ENCODE measurements around the gene TMEM50B.
A peak's percentile ranks its signal among the peaks of the same experiment; 100 is the strongest.
"Not testable (repeated sequence)": the region's sequence is repeated elsewhere in the genome, so short reads cannot be mapped to it uniquely, and the experiment has no call there.

The TMEM50B gene

DNA sequence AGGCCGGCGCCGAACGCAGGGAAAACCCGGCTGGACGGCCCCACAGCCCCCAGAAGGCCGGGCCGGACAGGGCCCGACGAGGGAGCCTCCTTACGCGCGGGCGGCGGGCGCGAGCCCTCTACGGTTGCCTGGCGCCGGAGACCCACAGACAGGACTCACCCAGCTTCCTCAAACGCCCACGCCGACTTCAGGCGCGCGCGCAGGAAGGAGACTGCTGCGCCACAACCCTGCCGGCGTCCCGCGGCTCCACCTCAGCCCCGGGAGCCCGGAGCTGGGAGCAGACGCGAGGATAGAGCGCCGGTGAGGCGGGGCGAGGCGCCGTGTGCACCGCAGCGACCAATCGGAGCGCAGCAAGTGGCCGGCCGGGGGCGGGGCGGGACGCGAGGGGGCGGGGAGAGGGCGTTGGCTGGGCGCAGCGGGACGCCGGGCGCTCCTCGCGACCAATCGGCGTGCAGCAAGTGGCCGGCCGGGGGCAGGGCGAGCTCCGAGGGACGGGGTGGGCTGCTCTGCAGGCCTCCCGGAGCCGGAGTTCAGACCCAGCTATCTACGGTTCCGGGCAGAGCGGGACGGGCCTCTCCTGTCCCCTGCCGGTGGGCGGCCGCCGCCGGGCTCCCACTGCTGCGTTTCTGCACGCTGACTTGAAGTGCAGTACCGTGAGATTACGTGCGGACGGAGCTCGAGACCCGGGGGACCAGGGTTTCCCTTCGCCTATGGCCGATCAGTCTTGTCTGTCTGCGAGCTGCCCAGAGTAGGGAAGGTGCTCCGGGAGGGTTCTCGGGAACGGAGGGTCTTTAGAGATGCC lies at the start of gene TMEM50B:
TMEM50B (minus strand) TSS at position 296 of the 802 bp plus-strand sequence. CDS start 11,089 bp downstream, outside the sequence.
- peak; percentile 99 for DNase-seq

DNA sequence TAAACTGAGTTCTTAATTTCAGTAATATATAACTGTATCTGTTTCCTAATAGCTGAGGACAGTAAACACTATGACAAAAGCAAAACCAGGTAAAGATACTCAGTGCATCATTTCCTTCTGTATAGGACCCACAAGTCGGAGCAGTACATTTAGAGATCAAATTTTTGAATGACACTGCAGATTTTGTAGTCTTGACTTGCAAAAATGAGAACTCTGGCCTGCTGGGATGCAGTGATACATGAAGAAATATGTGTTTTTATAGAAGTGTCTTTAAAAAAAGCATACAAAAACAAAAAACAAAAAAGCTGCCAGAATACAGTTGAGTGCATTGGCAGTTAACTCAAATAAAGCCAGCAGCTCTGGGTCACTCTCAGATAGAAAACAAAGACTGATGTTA lies 43.2 kb upstream of the TMEM50B start:
- DNase-seq = no peak

DNA sequence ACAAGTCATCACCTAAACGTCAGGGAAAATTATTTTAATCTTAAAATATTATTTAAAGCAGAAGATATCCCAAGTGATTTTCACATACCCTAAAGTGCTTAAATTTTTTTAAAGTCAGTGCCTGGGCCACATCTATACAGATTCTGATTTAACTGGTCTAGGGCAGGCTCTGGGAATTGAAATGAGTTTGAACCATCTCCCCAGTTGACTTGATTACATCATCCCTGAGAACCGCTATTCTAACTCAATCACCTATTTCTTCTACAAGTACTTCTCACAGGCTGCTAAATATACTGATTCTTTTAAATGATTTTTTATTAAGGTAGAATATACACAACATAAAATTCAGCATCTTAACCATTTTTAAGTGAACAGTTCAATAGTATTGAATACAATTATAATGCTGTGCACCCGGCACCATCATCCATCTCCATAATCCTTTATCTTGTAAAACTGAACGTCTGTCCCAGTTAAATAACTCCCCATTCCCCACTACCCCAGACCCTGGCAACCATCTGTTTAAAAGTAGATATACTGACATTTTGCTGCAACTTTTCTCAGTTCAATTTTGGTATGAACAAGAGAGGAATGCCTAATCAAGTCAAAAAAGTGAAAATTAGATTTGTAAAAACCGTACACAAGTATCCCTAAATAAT lies 42.7 kb upstream of the TMEM50B start:
- DNase-seq = no peak

DNA sequence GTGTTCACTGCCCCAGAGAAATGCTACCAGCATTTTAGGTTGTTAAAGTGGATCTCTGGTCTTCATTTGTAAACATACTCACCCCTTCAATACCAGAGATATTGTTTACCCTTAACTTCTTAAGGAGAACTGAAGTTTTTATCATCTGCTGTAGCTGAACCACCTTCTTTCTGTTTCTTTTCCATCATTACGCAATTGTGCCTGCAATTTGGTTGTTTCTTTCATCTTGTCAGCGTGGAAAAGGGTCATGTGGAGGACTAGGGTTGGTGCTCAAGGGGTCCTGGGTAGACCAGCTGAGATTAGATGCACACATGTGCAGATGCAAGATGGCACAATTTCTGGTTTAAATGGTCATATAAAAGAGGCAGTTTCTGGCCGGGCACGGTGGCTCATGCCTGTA lies 39.1 kb upstream of the TMEM50B start:
- DNase-seq = no peak

DNA sequence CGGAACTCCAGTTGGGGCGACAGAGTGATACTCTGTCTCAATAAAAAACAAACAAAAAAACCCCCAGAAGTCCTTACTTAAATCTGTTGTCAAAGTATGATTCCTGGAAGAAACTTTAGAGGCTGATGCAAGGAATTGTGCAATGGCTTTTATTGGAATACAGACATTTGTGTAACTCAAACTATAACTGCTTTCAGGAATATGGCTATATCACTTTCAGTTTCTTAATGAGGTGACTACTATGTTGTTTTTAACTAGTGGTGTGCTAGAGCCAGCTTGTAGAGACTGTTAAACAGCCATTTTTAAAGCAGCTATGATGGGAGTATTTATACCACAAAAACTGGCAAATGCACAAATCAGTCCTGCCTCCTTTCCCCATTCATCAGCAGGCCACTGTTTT lies 34.5 kb upstream of the TMEM50B start:
- no peak for DNase-seq

DNA sequence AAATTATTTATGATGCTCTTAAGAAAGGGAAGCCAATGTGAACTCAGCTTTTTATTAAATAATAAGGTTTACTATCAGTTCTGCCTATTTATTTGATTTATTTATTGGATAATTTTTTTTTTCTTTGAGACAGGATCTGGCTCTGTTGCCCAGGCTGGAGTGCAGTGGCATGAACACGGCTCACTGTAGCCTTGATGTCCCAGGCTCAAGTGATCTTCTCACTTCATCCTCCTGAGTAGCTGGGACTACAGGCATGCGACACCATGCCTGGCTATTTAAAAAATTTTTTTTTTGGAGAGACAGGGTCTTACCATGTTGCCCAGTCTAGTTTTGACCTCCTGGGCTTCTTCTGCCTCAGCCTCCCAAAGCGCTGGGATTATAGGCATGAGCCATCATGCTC lies 32.7 kb upstream of the TMEM50B start:
- no peak for DNase-seq

DNA sequence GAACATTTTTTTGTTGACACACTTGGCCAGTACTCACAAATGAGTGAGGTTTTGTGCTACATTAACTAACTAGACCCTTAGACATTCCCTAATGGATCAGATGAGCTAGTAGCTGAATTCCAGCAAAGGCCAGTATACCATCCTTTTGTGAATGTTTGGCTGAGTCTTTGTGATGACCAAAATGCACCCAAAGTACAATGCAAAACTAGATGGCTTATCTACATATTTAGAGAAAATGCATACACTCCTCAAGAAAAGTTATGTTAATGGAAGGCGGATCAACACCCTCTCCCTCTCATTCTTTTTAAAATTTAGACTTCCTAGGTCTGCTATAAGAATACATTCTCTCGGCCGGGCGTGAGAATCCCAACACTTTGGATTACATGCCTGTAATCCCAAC lies 31.9 kb upstream of the TMEM50B start:
- DNase-seq = no peak

DNA sequence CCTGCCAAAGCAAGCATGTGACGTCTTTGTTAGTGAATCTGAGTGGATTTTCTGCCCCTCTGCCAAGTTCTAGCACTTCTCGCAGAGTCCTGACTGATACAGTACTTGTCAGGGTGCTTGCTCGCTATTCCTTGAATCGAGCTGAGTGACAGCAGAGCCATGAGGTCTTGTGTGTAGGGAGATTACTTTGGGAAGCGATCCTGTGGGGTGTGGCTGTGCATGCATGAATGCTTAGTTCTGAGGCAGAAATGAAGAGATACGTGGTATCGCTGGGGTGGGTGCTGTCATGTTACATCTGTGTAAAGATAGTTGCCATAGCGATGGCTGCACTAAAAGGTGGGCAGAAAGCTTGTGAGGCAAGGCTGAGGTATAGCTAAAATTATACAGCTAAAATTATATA lies 31.1 kb upstream of the TMEM50B start:
- no peak for DNase-seq

DNA sequence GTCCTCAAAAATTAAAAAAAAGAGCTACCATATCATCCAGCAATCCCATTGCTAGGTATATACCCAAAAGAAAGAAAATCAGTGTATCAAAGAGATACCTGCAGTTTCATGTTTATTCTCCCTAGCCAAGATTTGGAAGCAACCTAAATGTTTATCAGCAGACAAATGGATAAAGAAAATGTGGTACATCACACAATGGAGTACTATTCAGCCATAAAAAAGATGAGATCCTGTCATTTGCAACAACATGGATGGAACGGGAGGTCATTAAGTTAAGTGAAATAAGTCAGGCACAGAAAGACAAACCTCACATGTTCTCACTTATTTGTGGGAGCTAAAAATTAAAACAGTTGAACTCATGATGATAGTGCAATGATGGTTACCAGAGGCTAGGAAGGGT lies 27.2 kb upstream of the TMEM50B start:
- DNase-seq = not testable (repeated sequence)

DNA sequence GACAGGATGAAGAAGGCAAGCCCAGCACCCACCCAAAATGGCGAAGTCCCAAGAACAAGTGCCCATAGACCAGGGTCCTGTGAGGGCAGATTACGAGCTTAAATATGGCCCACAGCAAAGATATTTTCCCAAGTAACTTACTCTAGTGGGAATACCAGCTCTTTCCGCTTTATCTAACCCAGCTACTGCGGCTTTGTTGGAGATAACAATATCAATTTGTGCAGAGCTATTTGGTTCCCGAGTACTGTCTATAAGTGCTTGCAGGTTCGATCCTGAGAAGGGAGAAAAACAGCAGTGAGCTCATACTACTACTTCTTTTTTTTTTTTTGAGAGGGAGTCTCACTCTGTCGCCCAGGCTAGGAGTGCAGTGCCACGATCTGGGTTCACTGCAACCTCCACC lies 26.1 kb upstream of the TMEM50B start:
- no peak for DNase-seq

DNA sequence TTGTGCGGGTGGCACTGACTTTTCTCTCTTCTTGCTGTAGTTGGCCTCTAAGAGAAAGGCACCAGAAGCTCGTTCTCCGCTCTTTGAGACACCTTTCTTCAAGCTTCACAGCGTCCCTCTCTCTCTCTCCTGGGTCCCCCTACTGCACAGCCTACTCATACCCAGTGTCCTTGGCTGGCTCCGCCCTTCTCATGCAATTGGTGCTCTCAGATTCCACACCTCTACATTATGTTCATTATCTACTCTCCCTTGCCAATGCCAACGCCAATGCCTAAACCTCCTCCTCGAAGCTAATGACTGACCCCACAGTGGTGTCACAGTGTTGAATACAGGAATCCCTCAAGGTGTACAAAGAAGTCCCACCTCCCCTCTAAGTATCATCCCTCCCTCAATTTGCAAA lies 16.6 kb upstream of the TMEM50B start:
- DNase-seq = no peak

DNA sequence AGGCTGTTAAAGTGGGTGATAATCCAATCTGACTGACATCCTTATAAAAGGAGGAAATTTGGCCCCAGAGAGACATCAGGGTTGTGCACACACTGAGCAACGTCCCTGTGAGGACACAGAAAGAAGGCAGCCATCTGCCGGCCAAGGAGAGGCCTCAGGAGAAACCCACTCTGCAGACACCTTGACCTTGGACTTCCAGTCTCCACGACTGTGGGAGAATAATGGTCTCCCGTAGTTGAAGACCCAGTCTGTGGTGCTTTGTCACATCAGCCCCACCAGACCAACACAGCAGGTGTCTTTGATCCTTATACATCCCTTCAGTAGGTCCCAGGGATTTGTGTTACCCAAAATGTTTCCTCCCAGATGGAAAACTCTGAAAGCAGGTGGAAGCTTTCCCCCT lies 16.0 kb upstream of the TMEM50B start:
- DNase-seq = no peak

DNA sequence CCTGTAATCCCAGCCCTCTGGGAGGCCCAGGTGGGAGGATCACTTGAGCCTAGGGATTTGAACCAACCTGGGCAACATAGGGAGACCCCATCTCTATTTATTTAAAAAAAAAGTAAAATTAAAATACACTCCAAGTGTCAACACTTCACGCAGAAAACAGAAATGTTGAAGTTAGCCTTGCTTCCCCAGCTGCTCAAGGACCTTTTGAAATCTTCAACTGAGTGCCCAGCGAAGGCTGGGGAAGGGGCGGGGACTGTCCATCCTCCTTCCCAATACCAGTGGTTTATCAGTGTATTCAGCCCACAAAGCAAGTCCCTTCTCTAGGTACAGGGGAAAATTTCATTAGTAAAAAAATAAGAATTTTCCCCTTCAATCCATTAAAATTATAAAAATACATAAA lies 14.0 kb upstream of the TMEM50B start:
- DNase-seq = no peak

DNA sequence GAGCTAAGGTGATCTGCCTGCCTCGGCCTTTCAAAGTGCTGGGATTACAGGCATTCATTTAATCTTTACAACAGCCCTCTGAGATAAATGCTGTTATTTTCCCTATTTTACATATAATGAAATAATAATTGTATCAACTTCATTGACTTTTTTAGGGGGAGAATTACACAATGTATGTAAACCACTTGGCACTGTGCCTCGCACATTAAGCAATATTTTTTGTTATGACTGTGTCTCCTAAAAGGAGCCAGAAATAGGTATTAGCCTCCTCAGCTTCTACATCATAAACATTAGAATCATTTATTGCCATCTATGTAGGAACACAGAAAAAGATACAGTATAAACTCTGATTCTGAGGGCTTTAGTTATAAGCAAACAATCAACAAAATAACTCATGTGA lies 12.8 kb upstream of the TMEM50B start:
- DNase-seq = no peak

DNA sequence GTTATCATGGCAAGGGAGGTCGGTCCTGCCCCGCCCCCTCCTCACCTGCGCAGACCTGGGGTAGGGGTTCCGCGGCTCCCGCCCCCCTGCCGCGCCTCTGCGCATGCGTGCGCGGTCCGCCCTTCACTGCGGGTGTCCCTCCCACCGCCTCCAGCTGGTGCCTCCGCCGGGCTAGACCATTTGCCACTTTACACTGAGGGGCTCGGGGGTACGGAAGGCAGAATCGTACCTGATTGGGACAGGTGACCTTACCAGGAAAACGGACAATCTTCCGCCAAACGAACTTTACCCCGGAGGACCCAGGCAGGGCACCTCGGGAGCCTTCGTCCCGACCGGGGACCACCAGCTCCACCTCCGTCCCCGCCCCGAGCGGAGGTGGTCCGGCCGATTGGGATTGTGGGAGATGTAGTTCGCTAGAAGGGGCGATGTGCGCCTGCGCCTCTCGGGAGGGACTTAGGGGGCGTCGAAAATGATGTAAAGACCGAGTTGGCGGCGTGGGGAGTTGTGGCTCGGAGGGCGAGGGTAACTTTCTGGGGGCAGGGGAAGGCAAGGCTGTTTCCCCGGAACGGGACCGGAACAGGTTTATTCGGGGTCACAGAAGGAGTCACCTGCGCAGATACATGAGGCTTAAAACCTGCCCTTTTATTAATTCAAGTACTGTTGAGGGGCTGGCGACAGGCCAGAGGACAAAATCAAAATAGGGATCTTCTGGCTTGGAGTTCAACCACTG lies 11.8 kb upstream of the TMEM50B start, which contains the start of gene DNAJC28:
DNAJC28 (minus strand) TSS at position 344 of the 730 bp plus-strand sequence. CDS start 2,323 bp downstream, outside the sequence.
- DNase-seq = peak; percentile 94

DNA sequence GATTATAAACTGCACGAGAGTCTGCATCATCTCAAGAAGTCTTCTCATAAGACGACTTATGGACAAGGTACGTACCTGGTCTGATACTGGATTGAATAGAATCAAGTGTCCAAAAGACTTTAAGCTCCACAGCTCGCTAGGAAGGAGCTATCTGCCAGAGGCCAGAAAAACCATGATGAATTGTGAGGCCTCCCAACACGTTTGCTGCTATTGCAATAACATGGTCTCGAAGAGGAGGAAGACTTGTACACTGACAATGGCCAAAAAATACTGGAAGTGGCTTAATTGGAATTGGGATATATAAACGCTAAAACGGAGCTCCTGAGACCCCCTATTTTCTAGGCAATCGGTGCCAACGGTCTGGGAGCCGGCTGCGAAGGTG lies 11.2 kb upstream of the TMEM50B start:
- DNase-seq = no peak

DNA sequence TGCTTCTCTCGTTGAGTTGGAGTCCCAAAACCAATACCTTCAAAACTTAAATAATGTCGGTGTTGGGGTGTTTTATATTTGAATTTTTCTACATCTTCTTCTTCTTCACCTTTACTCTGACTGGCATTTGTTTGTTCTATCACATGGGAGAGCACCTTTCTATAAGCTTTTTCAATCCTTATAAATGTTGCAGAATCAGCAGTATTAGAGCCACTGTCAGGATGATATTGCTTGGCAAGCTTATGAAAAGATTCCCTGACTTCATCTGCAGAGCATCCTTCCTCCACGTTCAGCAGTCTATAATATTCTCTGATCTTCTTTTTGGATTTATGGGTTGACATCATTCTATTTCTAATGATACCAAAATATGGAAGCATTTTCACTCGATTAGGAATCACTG lies 9.2 kb upstream of the TMEM50B start:
- no peak for DNase-seq

DNA sequence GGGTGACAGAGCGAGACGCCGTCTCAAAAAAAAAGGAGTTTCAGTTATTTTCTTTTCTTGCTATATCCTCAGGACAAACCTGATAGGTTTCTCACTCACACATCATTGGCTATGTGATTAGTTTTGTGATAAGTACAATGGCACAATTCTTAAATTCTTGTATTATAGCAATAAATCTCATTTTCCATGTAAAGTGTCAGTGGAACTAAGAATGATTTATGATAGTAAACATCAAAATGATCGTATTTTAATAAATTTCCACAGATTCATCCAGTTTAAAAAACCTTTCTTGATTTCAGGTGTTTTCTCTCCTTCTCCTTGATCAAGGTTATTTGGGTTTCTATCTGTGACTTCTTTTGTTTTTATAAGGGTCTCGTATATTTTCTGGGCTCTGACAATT lies 8.2 kb upstream of the TMEM50B start:
- no peak for DNase-seq

DNA sequence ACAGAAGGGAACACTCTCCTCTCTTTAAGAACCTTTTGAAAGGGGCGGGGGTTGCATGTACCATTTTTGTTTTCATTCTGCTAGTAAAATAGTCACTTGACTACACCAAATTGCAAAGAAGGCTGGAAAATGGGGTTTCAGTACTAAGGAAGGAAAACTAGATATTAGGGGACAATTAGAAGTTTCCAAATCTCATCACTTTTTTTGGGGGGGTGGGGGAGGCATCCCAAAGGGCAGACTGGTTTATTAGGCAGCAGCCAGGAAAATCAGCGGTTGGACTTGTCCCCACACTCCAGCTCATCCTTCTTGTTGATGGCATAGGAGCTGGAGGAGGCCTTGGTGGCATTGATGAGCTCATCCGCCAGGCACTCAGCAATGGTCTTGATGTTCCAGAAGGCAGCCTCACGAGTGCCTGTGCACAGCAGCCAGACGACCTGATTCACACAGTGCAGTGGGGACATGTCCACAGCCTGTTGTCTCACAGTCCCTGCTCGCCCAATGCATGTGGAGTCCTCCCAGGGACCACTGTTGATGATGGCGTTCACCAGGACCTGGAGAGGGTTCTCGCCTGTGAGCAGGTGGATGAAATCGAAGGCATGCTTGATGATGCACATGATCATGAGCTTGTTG lies 1.7 kb upstream of the TMEM50B start:
- DNase-seq = no peak

DNA sequence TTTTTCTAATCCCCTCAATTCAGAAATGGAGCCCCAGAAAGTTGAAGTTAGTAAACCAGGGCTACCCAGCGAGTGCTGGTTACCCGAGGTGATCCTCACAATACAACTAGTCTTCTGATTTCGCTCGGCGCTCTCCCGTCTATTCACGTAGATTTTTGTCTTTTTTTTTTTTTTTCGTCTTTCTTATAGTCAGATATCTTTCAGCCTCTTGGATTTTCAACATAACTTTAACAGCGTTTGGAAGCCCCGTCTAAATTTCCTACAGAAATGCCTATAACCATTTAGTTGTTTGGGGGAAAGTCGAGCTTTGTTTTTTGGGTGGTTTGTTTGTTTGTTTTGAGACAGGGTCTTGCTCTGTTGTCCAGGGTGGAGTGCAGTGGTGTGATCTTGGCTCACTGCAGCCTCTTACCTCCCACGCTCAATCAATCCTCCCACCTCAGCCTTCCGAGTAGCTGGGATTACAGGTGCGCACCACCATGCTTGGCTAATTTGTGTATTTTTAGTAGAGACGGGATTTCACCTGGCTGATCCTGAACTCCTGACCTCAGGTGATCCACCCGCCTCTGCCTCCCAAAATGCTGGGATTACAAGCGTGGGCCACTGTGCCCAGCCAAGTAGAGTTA lies 818 bp upstream of the TMEM50B start:
- no peak for DNase-seq

DNA sequence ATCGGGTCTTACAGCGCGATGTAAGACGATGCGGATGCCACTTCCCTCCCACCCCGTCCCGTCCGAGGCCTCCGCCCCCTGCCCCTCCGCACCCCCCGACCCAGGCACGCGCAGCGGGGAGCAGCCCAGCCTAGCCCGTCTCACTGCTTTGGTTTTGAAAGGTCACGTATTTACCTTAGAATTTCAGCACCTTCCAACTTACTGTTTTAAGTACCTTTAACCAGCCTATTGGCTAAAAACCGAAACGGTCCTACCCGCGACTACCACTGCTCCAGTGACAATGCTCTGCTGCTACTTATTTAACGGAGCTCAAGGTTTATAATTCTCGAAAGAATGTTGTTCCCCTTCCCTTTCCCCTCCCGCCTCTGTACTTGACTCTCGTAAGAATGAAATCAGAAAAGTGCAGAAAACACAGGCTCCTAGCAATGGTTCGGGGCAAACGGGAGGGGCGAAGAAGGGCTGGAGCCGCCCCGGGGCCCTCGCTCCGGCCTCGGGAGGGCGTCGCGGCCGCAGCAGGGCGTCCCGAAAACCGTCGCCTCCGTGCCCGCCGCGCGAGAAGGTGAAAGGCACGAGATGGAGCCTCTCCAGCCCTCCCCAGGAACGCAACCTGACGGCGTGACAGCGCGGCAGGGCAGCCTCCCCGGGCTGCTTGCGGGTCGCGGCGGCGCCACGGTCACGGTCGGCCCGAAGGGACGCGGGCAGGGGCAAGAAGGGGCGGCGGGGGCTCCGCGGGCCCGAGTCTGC lies 667 bp downstream of the TMEM50B start:
- DNase-seq = no peak

DNA sequence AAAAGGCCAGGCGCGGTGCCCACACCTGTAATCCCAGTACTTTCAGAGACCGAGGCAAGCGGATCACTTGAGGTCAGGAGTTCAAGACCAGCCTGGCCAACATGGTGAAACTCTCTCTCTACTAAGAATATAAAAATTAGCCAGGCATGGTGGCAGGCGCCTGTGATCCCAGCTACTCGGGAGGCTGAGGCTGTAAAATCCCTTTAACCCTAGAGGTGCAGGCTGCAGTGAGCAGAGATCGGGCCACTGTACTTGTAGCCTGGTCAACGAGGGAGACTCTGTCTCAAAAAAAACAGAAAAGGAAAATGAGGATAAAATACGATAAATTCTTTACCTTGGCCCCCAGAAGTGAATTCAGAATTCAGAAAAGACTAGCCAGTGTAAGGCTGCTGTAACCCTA lies 1.6 kb downstream of the TMEM50B start:
- no peak for DNase-seq
